Pancreas (tissue), 10 donors: Measurements from ENCODE around the gene ID4. TPM values are rescaled to one million over a fixed set of nuclear protein-coding genes. Genes with fewer than 3 reads are reported as not detected.

Experiments used
- ATAC-seq, 4 donors: fragments of 200-7000 bp; cut with Tn5 transposase; one replicate each; pipeline versions ENCODE4 v1.8.0 to v1.9.1; 2020; ENCODE audit warnings: mild to moderate bottlenecking in 4 of 4, moderate library complexity in 4 of 4
- DNase-seq, 6 donors: peaks; one replicate each; pipeline ENCODE4 v3.0.0-alpha.2; 2020
- FAIRE-seq: peaks from 2 replicates; lab custom pipeline; 2012; peaks lifted over from hg19 to GRCh38; lab: Jason Lieb, UNC
- H3K27ac ChIP-seq, 4 donors: fragments of 200-600 bp; sonication (generic); 1 replicate in 3 of 4; 2 replicates in 1 of 4; pipeline versions ENCODE4 v1.5.0 to v1.8.0; 2020
- H3K27me3 ChIP-seq, 4 donors: fragments of 200-600 bp; one replicate each; pipeline ENCODE4 v1.8.0; 2021
- H3K36me3 ChIP-seq, 3 donors: fragments of 200-600 bp; sonication (generic) in 1 of 3; one replicate each; pipeline versions ENCODE4 v1.5.0 to v1.8.0; 2020 to 2021
- H3K4me1 ChIP-seq, 3 donors: fragments of 200-600 bp; one replicate each; pipeline ENCODE4 v1.8.0; 2021
- H3K4me3 ChIP-seq, 4 donors: fragments of 200-600 bp; sonication (generic) in 2 of 4; one replicate each; pipeline versions ENCODE4 v1.5.0 to v1.8.0; 2020 to 2021
- H3K9me3 ChIP-seq, 4 donors: fragments of 200-600 bp; one replicate each; pipeline ENCODE4 v1.8.0; 2021
- CTCF ChIP-seq, 4 donors: fragments of 200-600 bp; sonication (generic) in 3 of 4; IDR thresholded peaks; one replicate each; pipeline versions ENCODE4 v1.5.0 to v1.8.0; 2021; ENCODE audit warnings: antibody characterized with exemption in 4 of 4
- WGBS, 2 donors: extraction: QIAGEN DNeasy Blood & Tissue Kit; methylation state at CpG; one replicate each; pipeline ENCODE4 v1.1.7; 2013; 5-methylcytosine and 5-hydroxymethylcytosine counted together
- intact Hi-C, 3 donors: fragments of 100-400 bp; cut with DNase I; formaldehyde crosslinking; loops; one replicate each; pipeline versions ENCODE4 v1.11.1 to v1.14.2; 2022
- polyA plus RNA-seq, 2 donors: library from polyadenylated mRNA; stranded (reverse); fragments of 200-250 nt; gene quantifications; one replicate each; pipeline ENCODE4 v1.2.3, GENCODE V29; 2013
- total RNA-seq, 6 donors: library from RNA; stranded (reverse); fragmentation: NEBNext Ultra II Directional in 4 of 6; extraction: Animal tissue kit (Norgen Biotek cat#: 25700) in 4 of 6; gene quantifications; one replicate each; pipeline versions ENCODE4 v1.2.1 to v1.2.4, GENCODE V29; 2021 to 2023
- donor health status: healthy with polysubstance abuse.
- donor health status: DM: no; HTN: no; CAD: no; lungs with moderate emphysema.
- donor health status: DM: no; HTN: no; CAD: no.
- donor health status: control.
- donor health status: control.
- donor health status: Bipolar disorder and iron deficiency.
- donor health status: DM: yes; HTN: yes; CAD: no.
- donor health status: DM: no; HTN: no; CAD: no.
- donor health status: DM: no; HTN: no; CAD: no.
- donor health status: DM: yes; HTN: yes; CAD: no.

ID4 gene
- total and polyA plus RNA-seq, 8 donors, result 11.8 to 23.0 (median 16.8) TPM

- no peak for DNase-seq
- Histone ChIP-seq H3K27ac (no peak overlapping the region), H3K4me3 (no peak overlapping the region), H3K27me3 (no peaks in the 10 kb centered on the region), H3K9me3 (no peaks in the 10 kb centered on the region), H3K36me3 (no peaks in the 10 kb centered on the region), H3K4me1 (no peaks in the 10 kb centered on the region)
- WGBS, 2 donors, result 49 to 71% methylated on average over 2 of the region's 2 CpGs
- no peak for TF ChIP-seq CTCF (IDR thresholded peaks at IDR 0.05)
- FAIRE-seq, result no peak
- peak in 1 of 4 donors; percentile 30 for ATAC-seq
- intact Hi-C loops, result no loop called here
Measured at GRCh38 chr6:19830171-19830570, 7.0 kb upstream of the ID4 start.

GRCh38 chr6:19831358-19831757, 5.8 kb upstream of the ID4 start:
- FAIRE-seq (no peak), ATAC-seq (peak in 2 of 4 donors; percentile 42 to 61), DNase-seq (no peak)
- Histone ChIP-seq H3K36me3 (no peaks in the 10 kb centered on the region), H3K9me3 (no peaks in the 10 kb centered on the region), H3K4me3 (no peak overlapping the region), H3K27me3 (no peaks in the 10 kb centered on the region), H3K27ac (no peak overlapping the region), H3K4me1 (no peaks in the 10 kb centered on the region)
- intact Hi-C loops, result no loop called here
- no peak for TF ChIP-seq CTCF (IDR thresholded peaks at IDR 0.05)
- 14 to 33% methylated on average over 1 of the region's 1 CpG for WGBS, 2 donors

- TF ChIP-seq CTCF (IDR thresholded peaks at IDR 0.05), result no peak
- intact Hi-C loops, result no loop called here
- FAIRE-seq, result no peak
- H3K4me1 ChIP-seq, result no peaks in the 10 kb centered on the region
- ATAC-seq, result no peak
- DNase-seq, result peak in 1 of 6 donors; percentile 29
- H3K27me3 ChIP-seq, result no peaks in the 10 kb centered on the region
- H3K36me3 ChIP-seq, result no peaks in the 10 kb centered on the region
- no peak overlapping the region for H3K4me3 ChIP-seq
- WGBS, 2 donors, result 23 to 28% methylated on average over 5 of the region's 5 CpGs
- H3K9me3 ChIP-seq, result no peaks in the 10 kb centered on the region
- no peak overlapping the region for H3K27ac ChIP-seq
Measured at GRCh38 chr6:19833947-19834346, 3.2 kb upstream of the ID4 start.

- Histone ChIP-seq H3K36me3 (no peaks in the 10 kb centered on the region), H3K9me3 (no peaks in the 10 kb centered on the region), H3K4me1 (no peaks in the 10 kb centered on the region), H3K4me3 (no peak overlapping the region), H3K27ac (no peak overlapping the region), H3K27me3 (no peaks in the 10 kb centered on the region)
- FAIRE-seq (no peak), DNase-seq (no peak), ATAC-seq (no peak)
- intact Hi-C loops, result no loop called here
- no peak for TF ChIP-seq CTCF (IDR thresholded peaks at IDR 0.05)
- WGBS, 2 donors, result 65 to 90% methylated on average over 5 of the region's 5 CpGs
Measured at GRCh38 chr6:19834858-19835257, 2.3 kb upstream of the ID4 start.

- H3K4me3 ChIP-seq, result no peak overlapping the region
- DNase-seq (no peak), ATAC-seq (no peak), FAIRE-seq (no peak)
- intact Hi-C loops, result no loop called here
- no peaks in the 10 kb centered on the region for H3K9me3 ChIP-seq
- TF ChIP-seq CTCF (IDR thresholded peaks at IDR 0.05), result no peak
- WGBS, 2 donors, result 71 to 90% methylated on average over 4 of the region's 4 CpGs
- H3K27me3 ChIP-seq, result peaks cover 0 to 4% (median 0%) of the 10 kb centered on the region in 4 donors
- H3K27ac ChIP-seq, result peak overlapping the region in 1 of 4 donors; percentile 10
- no peaks in the 10 kb centered on the region for H3K36me3 ChIP-seq
- no peaks in the 10 kb centered on the region for H3K4me1 ChIP-seq
Measured at GRCh38 chr6:19835605-19836004, 1.6 kb upstream of the ID4 start.
